Stimulated activated CD8-positive, alpha-beta memory T cell treated with anti-CD3 and anti-CD28 coated beads, Interleukin-12 subunit alpha, Interleukin-12 subunit beta, amount 100 ng/mL, for 1 hour (primary cell): ENCODE data around the gene CCL11.

Source experiments
- DNase-seq: peaks from one replicate; pipeline ENCODE4 v3.0.0-alpha.2; 2020; ENCODE audit warnings: low read depth

The CCL11 gene

DNA sequence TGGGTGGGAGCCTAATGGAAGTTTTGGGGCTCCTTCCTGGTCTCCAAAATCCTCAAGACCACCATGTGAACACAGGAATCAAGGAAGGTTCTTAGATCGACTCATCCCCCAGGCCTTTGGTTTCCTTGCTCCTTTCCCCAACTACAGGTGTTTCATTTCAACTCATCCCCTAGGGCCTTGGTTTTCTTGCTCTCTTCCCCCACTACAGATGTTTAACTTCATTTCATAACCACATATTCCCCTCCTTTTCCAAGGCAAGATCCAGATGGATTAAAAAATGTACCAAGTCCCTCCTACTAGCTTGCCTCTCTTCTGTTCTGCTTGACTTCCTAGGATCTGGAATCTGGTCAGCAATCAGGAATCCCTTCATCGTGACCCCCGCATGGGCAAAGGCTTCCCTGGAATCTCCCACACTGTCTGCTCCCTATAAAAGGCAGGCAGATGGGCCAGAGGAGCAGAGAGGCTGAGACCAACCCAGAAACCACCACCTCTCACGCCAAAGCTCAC lies at the start of gene CCL11:
Gene CCL11 (plus strand): TSS at position 457 of the 507 bp plus-strand sequence. CDS start 67 bp downstream, outside the sequence.
- DNase-seq = no peak

DNA sequence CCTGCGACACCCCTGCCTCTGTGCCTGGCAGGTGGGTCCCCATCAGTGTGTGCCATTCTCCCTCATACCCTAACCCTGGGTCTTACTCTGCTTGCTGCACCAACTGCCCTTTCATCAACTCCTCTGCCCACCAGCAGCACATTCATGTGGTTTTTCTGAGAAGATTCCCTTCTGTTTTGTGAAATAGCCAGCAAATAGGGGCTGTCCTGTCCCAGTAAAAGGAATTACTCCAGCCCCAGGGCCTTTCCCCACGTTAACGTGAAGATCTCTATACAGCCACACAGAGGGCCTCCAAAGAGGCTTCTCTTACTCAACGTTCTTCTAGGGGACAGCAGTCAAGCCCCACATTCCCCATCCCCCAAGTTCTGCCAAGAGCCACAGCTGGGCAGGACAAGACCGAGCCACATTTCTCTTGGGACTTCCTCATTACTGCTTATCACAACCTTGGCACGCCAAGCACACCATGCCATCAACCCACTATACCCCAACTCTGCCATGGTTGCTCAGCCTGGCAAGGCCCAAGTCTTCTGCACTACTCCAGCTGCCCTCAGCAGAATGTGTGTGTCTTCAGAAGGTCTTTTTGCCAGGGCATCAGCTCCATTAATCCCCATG lies 49.2 kb upstream of the CCL11 start:
- no peak for DNase-seq

DNA sequence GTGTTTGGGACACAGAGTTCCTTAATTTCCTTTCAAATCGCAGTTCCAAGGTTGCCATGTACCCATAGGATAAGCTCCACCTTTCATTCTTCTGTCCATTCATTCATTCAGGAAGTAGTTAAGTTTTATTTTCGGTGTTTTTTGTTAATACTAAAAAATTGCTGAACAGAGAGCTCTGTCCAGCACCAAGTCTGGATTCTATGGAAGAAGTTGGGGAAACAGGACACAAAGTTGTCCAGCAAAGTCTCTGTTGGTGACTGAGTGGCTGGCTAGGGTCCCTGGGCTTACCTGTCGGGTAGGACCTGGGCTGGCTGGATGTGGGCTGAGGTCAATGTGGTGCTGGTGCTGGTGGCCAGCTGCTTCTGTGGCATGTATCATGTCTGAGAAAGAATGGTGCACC lies 48.1 kb upstream of the CCL11 start:
- DNase-seq = no peak

- no peak for DNase-seq
Measured at GRCh38 chr17:34241062-34241461, 44.5 kb upstream of the CCL11 start.

- DNase-seq = no peak
Measured at GRCh38 chr17:34242587-34243363, 42.8 kb upstream of the CCL11 start.

DNA sequence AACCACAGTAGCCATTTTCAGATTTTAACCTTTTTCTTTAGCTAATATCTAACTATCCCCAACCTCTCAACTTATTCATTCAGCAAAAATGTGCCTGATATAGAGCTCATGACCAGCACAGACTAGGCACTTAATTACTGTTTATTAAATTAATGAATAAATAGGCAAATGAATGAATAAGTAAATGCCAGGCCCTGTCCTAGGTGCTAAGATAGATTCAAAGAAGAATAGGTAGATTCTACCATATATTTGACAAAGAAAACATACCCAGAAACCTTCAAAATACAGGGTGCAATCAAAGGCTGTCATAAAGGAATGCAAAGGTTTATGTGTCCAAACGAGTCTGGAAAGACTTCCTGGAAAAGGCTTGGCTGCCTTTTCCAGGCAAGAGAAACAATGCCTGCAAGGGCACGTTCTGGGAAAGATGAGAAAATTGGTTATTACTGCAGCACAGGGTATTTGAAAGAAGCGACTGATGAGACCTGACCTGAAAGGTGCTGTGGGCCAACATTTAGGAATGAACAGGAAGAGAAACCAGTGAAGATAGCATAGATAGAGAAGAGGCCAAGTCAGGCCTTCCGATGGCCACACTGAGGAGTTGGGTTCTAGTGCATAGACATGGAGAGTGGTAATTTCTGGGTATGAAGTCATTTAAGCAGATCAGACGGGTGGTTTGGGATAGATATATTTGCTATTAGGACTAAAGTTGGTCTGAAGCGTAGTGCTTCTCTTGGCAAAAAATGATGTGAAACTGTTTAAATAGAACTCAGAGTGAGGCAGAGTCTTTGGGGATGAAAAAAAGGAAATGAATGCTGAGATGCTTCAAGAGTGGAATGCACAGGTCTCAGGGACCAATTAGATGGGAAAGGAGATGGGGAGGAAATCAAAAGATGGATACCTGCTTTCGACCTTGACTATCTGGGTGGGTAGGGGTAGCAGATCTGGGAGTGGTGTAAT lies 41.9 kb upstream of the CCL11 start:
- no peak for DNase-seq

GRCh38 chr17:34245351-34245905 lies 40.1 kb upstream of the CCL11 start:
- DNase-seq = no peak

- DNase-seq = no peak
Measured at GRCh38 chr17:34246446-34246845, 39.1 kb upstream of the CCL11 start.

DNA sequence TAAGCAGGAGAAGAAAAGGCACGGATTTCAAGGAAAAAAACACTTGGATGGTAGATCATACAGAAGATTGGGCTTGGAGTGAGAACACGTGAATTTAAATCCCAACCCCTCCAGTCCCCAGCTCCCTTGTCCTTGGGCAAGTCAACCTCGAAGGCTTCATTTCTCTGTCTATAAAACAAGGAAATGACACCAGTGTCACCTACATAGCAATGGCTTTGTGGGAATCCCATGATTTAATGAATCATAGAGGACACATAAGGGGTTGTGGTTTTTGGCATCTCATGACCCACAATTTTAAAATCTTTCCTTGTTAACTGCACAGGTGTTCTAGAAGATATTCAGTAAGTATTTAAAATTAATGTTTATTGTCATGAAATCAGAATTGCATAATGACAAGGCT lies 38.7 kb upstream of the CCL11 start:
- DNase-seq = no peak

DNA sequence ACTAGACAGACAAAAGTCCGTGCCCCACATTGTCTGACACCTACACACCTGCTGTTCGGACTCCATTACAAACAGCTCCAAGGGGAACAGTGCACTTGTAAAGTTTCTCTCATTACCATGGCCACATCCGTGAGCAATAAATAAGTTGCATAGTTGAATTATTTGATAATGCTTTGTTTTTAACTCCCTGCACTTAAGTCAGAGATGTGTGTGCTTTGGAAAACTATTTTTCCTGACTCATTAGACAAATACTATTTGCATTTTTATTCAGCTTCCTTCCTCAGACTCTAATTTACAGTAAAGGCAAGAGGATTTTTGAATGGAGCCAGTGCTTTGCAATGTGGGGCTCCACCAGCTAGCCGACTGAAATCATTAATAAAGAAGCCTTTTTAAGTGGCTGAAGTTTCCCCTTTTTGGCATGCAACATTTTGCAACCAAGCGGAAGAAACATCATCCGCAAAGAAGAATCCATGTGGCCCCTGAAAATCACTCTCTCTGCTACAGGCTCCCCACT lies 37.0 kb upstream of the CCL11 start:
- DNase-seq = no peak

DNA sequence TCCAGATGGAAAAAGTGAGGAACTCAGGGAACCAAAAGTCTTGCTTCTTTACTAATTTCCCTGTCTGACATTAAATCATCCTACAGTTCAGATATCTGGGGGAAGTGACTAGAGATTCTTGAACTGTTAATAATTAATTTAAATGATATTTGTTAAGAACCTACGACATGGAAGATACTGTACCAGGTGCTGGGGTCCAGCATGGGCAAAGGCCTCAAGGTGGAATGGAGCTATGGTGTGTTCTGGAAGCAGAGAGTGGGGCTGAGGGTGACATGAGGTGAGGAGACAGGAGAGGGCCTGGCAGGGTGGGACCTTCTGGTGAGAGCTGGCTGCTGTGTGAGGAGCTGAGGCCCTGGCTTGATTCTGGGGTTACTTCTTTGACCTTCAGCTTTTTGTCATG lies 36.5 kb upstream of the CCL11 start:
- no peak for DNase-seq

DNA sequence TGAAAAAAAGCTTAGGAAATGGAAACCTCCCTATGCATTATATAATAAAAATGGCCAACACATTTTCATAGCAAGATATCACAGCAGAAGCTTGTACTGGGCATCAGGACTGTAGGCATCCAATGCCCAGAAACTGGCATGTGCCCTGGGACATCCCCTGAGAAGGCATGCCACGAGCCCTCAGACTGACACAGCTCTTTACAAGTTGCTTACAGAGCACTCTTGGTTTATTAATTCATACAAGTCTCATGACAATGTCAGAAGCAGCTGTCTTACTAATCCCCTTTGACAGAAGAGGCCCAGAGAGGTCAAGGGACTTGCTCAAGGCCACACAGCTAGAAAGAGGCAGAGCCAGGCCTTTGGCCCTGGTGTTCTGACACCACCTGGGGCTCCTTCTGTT lies 36.1 kb upstream of the CCL11 start:
- DNase-seq = no peak

DNA sequence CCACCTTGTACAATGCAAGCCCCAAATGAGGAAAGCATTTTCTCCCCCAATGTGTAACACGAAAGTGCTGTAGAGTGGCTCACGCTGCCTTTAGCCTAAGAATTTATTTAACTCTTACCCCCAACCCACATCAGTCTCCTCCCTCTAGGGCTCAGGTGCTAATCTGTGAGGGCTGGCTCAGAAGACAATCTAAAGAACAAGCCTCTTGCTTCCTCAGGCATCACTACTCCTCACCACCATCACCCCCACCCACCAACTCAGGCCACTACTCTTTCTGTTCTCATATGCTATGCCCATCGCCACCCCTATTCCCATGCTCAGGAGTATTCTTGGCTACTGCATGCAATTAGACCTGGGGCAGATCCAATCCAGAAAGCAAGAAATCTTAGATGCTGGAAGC lies 34.4 kb upstream of the CCL11 start:
- no peak for DNase-seq

- DNase-seq = no peak
Measured at GRCh38 chr17:34252095-34252443, 33.5 kb upstream of the CCL11 start.

GRCh38 chr17:34252444-34253138 lies 33.0 kb upstream of the CCL11 start:
- no peak for DNase-seq

- no peak for DNase-seq
Measured at GRCh38 chr17:34253139-34253525, 32.4 kb upstream of the CCL11 start.

- DNase-seq = no peak
Measured at GRCh38 chr17:34254146-34254545, 31.4 kb upstream of the CCL11 start.

DNA sequence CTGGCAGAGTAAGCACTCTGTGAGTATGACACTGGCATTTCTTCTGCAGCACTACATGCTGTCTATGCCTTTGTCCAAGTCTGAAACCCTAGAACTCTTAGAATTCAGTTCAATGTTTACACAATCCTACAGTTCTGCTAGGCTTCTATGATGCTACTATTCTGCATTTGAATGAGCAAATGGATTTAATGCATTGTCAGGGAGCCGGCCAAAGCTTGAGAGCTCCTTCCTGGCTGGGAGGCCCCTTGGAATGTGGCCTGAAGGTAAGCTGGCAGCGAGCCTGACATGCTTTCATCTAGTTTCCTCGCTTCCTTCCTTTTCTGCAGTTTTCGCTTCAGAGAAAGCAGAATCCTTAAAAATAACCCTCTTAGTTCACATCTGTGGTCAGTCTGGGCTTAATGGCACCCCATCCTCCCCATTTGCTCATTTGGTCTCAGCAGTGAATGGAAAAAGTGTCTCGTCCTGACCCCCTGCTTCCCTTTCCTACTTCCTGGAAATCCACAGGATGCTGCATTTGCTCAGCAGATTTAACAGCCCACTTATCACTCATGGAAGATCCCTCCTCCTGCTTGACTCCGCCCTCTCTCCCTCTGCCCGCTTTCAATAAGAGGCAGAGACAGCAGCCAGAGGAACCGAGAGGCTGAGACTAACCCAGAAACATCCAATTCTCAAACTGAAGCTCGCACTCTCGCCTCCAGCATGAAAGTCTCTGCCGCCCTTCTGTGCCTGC lies 30.7 kb upstream of the CCL11 start, which contains the start of gene CCL2:
Gene CCL2 (plus strand): TSS at position 635 of the 730 bp plus-strand sequence. CDS start 65 bp downstream, at position 700.
- DNase-seq = no peak

GRCh38 chr17:34255381-34255732 lies 30.2 kb upstream of the CCL11 start:
- no peak for DNase-seq

GRCh38 chr17:34255841-34256240 lies 29.7 kb upstream of the CCL11 start:
- DNase-seq = no peak
